Bronchus fibroblast of lung (primary cell): ENCODE measurements around the gene KRTAP12-1. TPM values are rescaled to one million over a fixed set of nuclear protein-coding genes. Genes with fewer than 3 reads are reported as not detected.

Experiments
- total RNA-seq: library from RNA; depleted of rRNA; stranded (reverse); fragments of >200 nt; gene quantifications from 2 replicates; pipeline ENCODE4 v1.2.3, GENCODE V29; 2015

The KRTAP12-1 gene
- not detected in 2 replicates for total RNA-seq

DNA sequence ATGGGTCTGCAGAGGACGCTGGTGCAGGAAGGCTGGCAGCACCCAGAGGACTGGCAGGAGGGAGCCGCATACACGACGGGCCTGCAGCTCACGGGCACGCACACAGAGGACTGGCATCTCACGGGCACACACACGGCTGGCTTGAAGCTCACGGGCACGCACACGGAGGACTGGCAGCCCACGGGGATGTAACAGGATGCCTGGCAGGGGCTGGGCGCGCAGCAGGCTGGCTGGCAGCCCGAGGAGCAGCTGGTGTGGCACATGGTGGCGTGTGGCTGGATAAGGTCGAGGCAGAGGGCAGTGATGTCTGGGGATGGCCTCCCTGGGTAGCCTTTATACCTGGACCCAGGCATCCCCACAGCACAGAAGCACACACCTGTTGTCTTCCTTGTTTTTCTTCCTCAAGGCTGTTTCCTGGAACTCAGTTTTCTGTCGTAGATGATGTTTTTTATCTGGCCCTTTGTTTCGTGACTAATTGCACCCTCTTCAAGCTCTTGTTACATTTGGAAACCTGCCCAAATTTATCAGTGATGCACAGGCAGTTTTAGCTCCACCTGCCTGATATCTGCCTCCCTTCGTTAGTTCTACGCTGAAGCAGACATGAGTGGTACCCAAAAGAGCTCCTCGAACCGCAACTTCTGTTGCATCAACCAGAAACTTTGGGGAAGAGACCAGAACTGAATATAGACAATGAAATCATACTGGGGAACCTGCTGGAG lies at the start of gene KRTAP12-1:
KRTAP12-1 (minus strand) TSS at position 303 of the 719 bp plus-strand sequence; CDS start at position 263, 40 bp downstream.

GRCh38 chr21:44711327-44712202 lies 29.6 kb upstream of the KRTAP12-1 start, which contains the start of gene TSPEAR:
TSPEAR (minus strand) TSS chr21:44711572; CDS start chr21:44711514, 58 bp downstream.

GRCh38 chr21:44697172-44697810 lies 15.3 kb upstream of the KRTAP12-1 start, which contains the start of gene KRTAP10-12:
KRTAP10-12 (plus strand) TSS chr21:44697172; CDS start chr21:44697202, 30 bp downstream.

DNA sequence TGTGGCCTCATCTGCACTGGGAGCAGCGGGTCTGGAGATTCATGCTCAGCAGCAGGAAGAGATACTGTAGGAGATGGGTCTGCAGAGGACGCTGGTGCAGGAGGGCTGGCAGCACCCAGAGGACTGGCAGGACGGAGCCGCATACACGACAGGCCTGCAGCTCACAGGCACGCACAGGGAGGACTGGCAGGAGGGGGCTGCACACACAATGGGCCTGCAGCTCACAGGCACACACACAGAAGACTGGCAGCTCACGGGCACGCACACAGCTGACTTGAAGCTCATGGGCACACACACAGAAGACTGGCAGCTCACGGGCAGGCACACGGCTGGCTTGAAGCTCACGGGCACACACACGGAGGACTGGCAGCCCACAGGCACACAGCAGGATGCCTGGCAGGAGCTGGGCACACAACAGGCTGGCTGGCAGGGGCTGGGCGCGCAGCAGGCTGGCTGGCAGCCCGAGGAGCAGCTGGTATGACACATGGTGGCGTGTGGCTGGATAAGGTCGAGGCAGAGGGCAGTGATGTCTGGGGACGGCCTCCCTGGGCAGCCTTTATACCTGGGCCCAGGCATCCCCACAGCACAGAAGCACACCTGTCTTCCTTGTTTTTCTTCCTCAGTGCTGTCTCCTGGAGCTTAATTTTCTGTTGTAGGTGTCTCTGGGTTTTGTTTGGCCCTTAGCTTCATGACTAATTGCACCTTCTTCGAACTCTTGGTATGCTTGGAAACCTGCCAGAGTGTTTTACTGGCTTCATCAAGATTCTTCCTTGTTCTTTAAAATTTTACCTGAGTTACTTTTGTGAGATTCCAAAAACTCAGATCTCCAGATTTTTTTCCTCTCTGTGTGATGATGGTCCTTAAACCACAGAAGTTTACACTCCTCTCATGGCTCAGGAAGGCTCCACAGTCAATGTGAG lies 15.3 kb downstream of the KRTAP12-1 start, which contains the start of gene KRTAP12-2:
KRTAP12-2 (minus strand) TSS at position 527 of the 920 bp plus-strand sequence; CDS start at position 486, 41 bp downstream.

GRCh38 chr21:44657635-44658540 lies 24.1 kb downstream of the KRTAP12-1 start, which contains the start of gene KRTAP12-3:
KRTAP12-3 (plus strand) TSS chr21:44657932; CDS start chr21:44657980, 48 bp downstream.

DNA sequence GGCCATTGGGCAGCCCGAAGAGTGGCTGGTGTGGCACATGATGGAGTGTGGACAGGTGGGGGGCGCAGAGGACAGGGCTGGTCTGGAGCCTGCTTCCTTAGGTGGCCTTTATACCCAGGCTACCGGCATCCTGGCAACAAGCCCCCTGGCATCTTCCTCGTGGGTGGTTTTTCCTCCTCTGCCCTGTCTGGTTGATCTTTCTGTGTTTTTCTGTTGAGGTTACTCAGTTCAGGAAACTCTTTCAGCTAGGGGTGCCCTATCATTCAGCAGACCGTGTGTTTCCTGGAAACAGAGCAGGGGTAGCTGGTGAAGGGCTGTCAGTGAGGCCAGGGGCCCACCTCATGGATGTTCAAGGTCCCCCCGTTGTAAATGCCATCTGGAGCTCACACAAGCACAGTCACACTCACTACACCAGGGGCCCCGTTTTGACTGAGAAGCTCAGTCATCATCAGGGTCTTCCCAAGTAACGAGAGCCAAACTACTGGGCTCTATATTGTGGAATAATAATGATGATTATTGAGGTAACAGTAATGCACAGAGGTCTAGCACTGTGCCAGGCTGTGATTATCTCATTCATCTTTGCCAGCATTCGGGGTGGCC lies 27.3 kb downstream of the KRTAP12-1 start, which contains the start of gene KRTAP12-4:
KRTAP12-4 (minus strand) TSS at position 84 of the 600 bp plus-strand sequence; CDS start at position 39, 45 bp downstream.

DNA sequence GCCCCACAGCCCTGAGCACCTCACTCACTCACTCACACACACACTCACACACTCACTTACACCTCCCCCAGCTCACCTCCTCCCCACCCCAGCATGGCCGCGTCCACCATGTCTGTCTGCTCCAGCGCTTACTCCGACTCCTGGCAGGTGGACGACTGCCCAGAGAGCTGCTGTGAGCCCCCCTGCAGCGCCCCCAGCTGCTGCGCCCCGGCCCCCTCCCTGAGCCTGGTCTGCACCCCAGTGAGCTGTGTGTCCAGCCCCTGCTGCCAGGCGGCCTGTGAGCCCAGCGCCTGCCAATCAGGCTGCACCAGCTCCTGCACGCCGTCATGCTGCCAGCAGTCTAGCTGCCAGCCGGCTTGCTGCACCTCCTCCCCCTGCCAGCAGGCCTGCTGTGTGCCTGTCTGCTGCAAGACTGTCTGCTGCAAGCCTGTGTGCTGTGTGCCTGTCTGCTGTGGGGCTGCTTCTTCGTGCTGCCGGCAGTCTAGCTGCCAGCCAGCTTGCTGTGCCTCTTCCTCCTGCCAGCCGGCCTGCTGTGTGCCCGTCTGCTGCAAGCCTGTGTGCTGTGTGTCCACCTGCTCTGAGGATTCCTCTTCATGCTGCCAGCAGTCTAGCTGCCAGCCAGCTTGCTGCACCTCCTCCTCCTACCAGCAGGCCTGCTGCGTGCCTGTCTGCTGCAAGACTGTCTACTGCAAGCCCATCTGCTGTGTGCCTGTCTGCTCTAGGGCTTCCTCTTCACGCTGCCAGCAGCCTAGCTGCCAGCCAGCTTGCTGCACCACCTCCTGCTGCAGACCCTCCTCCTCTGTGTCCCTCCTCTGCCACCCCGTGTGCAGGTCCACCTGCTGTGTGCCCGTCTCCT lies 35.4 kb downstream of the KRTAP12-1 start, which contains the start of gene KRTAP10-11:
KRTAP10-11 (plus strand) TSS at position 49 of the 856 bp plus-strand sequence; CDS start at position 94, 45 bp downstream.

DNA sequence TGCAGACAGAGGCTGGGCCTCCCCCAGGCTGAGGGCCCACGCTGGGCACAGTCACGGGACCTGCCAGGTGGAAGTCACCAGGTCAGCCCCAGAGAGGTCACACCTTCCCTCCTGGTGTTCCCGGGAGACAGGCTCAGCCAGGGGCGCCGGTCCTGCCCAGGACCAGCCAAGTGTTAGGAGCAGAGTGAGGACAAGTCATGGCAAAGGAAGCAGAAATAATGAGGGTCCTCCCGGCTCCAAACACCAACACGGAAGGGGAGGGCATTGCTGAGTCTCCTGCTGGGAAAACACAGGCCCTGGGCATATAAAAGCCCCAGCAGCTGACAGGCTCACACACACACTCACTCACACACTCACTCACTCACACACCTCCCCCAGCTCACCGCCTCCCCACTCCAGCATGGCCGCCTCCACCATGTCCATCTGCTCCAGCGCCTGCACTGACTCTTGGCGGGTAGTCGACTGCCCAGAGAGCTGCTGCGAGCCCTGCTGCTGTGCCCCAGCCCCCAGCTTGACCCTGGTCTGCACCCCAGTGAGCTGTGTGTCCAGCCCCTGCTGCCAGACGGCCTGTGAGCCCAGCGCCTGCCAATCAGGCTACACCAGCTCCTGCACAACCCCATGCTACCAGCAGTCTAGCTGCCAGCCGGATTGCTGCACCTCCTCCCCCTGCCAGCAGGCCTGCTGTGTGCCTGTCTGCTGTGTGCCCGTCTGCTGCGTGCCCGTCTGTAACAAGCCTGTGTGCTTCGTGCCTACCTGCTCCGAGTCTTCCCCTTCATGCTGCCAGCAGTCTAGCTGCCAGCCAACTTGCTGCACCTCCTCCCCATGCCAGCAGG lies 44.7 kb downstream of the KRTAP12-1 start, which contains the start of gene KRTAP10-10:
KRTAP10-10 (plus strand) TSS at position 339 of the 833 bp plus-strand sequence; CDS start at position 401, 62 bp downstream.

Other genes starting within 250 kb of the KRTAP12-1 start
- 1.3 and 1.5 TPM in 2 replicates for gene LRRC3, start 226.7 kb downstream of the KRTAP12-1 start, total RNA-seq
- gene KRTAP10-1, start 142.0 kb downstream of the KRTAP12-1 start, total RNA-seq: not detected in 2 replicates
- not detected in 2 replicates for gene KRTAP10-2, start 130.7 kb downstream of the KRTAP12-1 start, total RNA-seq
- gene KRTAP10-3, start 123.4 kb downstream of the KRTAP12-1 start, total RNA-seq: not detected in 2 replicates
- not detected in 2 replicates for gene KRTAP10-4, start 108.4 kb downstream of the KRTAP12-1 start, total RNA-seq
- not detected in 2 replicates for gene KRTAP10-5, start 101.6 kb downstream of the KRTAP12-1 start, total RNA-seq
- gene KRTAP10-6, start 89.7 kb downstream of the KRTAP12-1 start, total RNA-seq: not detected in 2 replicates
- gene KRTAP10-7, start 81.6 kb downstream of the KRTAP12-1 start, total RNA-seq: not detected in 2 replicates
- not detected in 2 replicates for gene KRTAP10-8, start 70.1 kb downstream of the KRTAP12-1 start, total RNA-seq
- gene KRTAP10-9, start 55.1 kb downstream of the KRTAP12-1 start, total RNA-seq: not detected in 2 replicates
- not detected in 2 replicates for gene KRTAP10-10, start 44.8 kb downstream of the KRTAP12-1 start, total RNA-seq
- not detected in 2 replicates for gene KRTAP10-11, start 35.7 kb downstream of the KRTAP12-1 start, total RNA-seq
- not detected in 2 replicates for gene KRTAP12-4, start 27.5 kb downstream of the KRTAP12-1 start, total RNA-seq
- gene KRTAP12-3, start 24.2 kb downstream of the KRTAP12-1 start, total RNA-seq: not detected in 2 replicates
- gene KRTAP12-2, start 15.2 kb downstream of the KRTAP12-1 start, total RNA-seq: not detected in 2 replicates
- not detected in 2 replicates for gene KRTAP10-12, start 15.0 kb upstream of the KRTAP12-1 start, total RNA-seq
- not detected in 2 replicates for gene TSPEAR, start 29.4 kb upstream of the KRTAP12-1 start, total RNA-seq
- 32.4 and 34.8 TPM in 2 replicates for gene UBE2G2, start 119.7 kb upstream of the KRTAP12-1 start, total RNA-seq
- 84.1 and 90.5 TPM in 2 replicates for gene SUMO3, start 135.9 kb upstream of the KRTAP12-1 start, total RNA-seq
- 164 and 191 TPM in 2 replicates for gene PTTG1IP, start 191.5 kb upstream of the KRTAP12-1 start, total RNA-seq
- 0.34 TPM in 1 of 2 replicates, not detected in the other for gene ITGB2, start 238.7 kb upstream of the KRTAP12-1 start, total RNA-seq